NT2/D1 (cell line): ENCODE data around the gene KCNJ10.

Experiments used
- DNase-seq: peaks from one replicate; pipeline ENCODE4 v3.0.0-alpha.2; 2011; ENCODE audit warnings: low read depth, low spot score
- H3K27me3 ChIP-seq: 2 replicates; pipeline ENCODE4 v1.6.0; 2011; ENCODE audit warnings: mild to moderate bottlenecking; ENCODE audit not compliant: insufficient read length, insufficient read depth
- H3K36me3 ChIP-seq: 2 replicates; pipeline ENCODE4 v1.6.1; 2011; ENCODE audit warnings: mild to moderate bottlenecking, low read length, mixed read lengths; ENCODE audit not compliant: insufficient read depth, insufficient read length
- H3K4me1 ChIP-seq: 2 replicates; pipeline ENCODE4 v1.5.1; 2011; ENCODE audit not compliant: insufficient read depth, insufficient read length
- H3K4me3 ChIP-seq: 2 replicates; pipeline ENCODE4 v1.5.1; 2011; ENCODE audit warnings: low read depth; ENCODE audit not compliant: insufficient read length
- H3K9ac ChIP-seq: 2 replicates; pipeline ENCODE4 v1.6.0; 2011; ENCODE audit warnings: low read depth; ENCODE audit not compliant: insufficient read length
- H3K9me3 ChIP-seq: 2 replicates; pipeline ENCODE4 v1.5.1; 2011; ENCODE audit warnings: mild to moderate bottlenecking, low read length; ENCODE audit not compliant: insufficient read depth
- SUZ12 ChIP-seq: IDR thresholded peaks from 2 replicates; pipeline ENCODE4 v1.6.1; 2011; ENCODE audit not compliant: insufficient read length, insufficient read depth; ENCODE audit errors: extremely low read depth
- YY1 ChIP-seq: IDR thresholded peaks from 2 replicates; pipeline ENCODE4 v1.6.1; 2011; ENCODE audit not compliant: insufficient read length, insufficient read depth
- ZNF274 ChIP-seq: IDR thresholded peaks from 2 replicates; pipeline ENCODE4 v1.6.1; 2011; ENCODE audit warnings: mild to moderate bottlenecking, low read depth, low read length

KCNJ10 gene

DNA sequence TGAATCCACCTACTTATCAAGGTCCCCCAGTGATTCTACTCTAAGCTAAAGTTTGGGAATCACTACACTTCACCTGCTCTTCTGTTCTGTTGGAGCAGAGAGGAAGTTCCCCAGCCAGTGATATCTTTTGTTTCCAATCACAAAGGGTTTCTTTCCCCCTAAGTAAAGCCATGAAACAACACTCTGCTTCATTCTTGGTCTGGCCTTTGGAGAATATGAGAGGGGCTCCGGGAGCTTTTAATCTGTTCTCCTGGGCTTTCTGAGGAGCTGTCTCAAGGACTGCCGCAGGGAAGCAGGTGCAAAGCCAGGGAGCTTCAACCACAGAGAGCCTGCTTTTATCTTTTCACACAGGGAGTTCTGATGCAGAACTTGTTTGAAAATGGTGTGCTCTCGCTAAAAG is 105.8 kb downstream of the KCNJ10 start:
- DNase-seq = no peak
- H3K9ac ChIP-seq = no peak overlapping the region
- H3K36me3 ChIP-seq = no peaks in the 10 kb centered on the region
- no peak overlapping the region for H3K4me3 ChIP-seq
- H3K27me3 ChIP-seq = no peaks in the 10 kb centered on the region
- H3K4me1 ChIP-seq = no peaks in the 10 kb centered on the region
- H3K9me3 ChIP-seq = no peaks in the 10 kb centered on the region; the same call in 1 of the 2 replicates
- TF ChIP-seq YY1 (no peak), ZNF274 (no peak), SUZ12 (no peak)

DNA sequence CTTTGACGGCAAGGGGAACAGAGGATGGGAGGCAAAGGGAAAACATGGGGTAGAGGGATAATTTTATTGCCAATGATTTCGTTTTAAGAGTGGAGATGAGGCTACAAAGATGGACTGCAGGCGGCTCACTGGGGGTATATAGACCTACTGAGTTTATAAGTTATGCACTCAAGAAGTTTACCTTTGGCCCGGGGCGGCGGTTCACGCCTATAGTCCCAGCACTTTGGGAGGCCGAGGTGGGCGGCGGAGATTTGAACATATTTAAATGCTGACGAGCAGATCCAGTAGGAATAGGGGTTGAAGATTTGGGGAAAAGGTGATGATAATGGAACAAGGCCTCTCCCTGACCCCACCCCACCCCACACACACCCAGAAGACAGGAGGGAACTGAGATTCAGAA is 107.8 kb downstream of the KCNJ10 start:
- no peaks in the 10 kb centered on the region for H3K36me3 ChIP-seq
- no peaks in the 10 kb centered on the region for H3K27me3 ChIP-seq
- no peaks in the 10 kb centered on the region; the same call in 1 of the 2 replicates for H3K9me3 ChIP-seq
- peaks cover 4% of the 10 kb centered on the region for H3K4me1 ChIP-seq
- no peak overlapping the region for H3K4me3 ChIP-seq
- no peak overlapping the region for H3K9ac ChIP-seq
- no peak for TF ChIP-seq ZNF274
- TF ChIP-seq YY1 = no peak
- no peak for TF ChIP-seq SUZ12
- DNase-seq = no peak

DNA sequence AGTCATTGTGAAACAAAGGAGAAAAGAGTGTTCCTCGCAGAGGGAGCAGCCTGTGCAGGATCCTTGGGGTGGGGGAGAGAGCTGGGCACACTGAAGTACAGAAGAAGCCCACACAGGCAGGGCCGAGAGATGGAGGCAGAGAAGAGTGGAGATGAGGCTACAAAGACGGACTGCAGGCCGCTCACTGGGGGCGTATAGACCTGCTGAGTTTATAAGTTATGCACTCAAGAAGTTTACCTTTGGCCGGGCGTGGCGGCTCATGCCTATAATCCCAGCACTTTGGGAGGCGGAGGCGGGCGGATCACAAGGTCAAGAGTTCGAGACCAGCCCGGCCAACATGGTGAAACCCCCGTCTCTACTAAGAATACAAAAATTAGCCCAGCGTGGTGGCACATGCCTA is 108.3 kb downstream of the KCNJ10 start:
- H3K4me1 ChIP-seq = peaks cover 4% of the 10 kb centered on the region
- no peak overlapping the region for H3K9ac ChIP-seq
- TF ChIP-seq ZNF274 (no peak), SUZ12 (no peak), YY1 (no peak)

DNA sequence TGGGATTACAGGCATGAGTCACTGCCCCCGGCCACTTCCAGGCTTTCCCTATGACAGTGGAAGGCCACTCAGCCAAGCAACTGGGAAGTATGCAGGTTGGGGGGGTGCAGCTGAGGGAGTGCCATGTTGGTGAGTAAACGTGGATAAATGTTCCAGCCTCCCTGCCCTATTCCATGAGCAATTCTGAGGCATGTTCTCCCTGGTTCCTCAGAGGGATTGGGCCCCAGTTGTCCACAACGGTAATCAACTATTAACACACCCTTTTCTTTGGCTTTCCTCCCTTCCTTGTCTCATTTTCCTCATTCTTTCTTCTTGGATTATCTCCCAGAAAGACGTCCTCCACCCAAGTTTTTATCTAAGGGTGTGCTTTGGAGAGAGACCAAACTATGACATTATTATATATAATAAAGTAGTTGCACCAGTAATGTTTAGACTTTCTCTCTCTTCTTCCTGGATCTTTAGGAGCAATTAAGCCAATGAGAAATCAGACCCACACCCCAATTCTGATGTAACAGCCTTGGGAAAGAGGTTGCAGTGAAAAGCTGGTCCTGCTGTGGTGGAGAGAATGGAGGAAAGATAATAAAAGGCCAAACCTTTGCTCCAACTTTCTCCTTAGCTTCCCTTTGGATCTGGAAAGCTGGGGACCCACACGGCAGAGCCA is 109.1 kb downstream of the KCNJ10 start:
- no peaks in the 10 kb centered on the region for H3K9me3 ChIP-seq
- H3K9ac ChIP-seq = no peak overlapping the region
- TF ChIP-seq SUZ12 (no peak), YY1 (no peak), ZNF274 (no peak)
- H3K4me1 ChIP-seq = peaks cover 4% of the 10 kb centered on the region
- DNase-seq = no peak
- H3K27me3 ChIP-seq = no peaks in the 10 kb centered on the region
- H3K36me3 ChIP-seq = no peaks in the 10 kb centered on the region
- no peak overlapping the region for H3K4me3 ChIP-seq

More for the DNA sequence above, 108.3 kb downstream of the KCNJ10 start:
- Histone ChIP-seq H3K9me3 (no peaks in the 10 kb centered on the region), H3K4me3 (no peak overlapping the region), H3K27me3 (no peaks in the 10 kb centered on the region), H3K36me3 (no peaks in the 10 kb centered on the region)
- no peak for DNase-seq

DNA sequence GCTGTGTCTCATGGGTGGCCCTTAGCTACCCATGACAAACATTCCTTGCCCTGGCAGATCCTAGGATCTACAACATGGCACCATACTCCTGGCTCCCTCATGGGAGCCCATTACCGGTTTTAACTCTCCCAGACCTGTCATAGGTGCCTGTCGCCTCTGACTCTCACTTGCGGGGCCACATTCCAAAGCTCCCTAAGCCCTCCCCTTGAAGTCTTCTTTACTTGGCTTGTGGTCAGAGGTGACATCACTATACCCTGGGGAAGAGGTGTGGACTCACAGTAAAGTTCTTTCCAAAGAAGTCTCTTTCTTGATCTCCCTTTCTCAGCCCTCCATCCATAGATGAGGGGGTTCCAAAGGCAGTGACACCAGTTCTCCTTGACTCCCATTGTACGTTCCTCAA is 110.5 kb downstream of the KCNJ10 start:
- H3K4me1 ChIP-seq = peaks cover 4% of the 10 kb centered on the region
- no peaks in the 10 kb centered on the region for H3K27me3 ChIP-seq

DNA sequence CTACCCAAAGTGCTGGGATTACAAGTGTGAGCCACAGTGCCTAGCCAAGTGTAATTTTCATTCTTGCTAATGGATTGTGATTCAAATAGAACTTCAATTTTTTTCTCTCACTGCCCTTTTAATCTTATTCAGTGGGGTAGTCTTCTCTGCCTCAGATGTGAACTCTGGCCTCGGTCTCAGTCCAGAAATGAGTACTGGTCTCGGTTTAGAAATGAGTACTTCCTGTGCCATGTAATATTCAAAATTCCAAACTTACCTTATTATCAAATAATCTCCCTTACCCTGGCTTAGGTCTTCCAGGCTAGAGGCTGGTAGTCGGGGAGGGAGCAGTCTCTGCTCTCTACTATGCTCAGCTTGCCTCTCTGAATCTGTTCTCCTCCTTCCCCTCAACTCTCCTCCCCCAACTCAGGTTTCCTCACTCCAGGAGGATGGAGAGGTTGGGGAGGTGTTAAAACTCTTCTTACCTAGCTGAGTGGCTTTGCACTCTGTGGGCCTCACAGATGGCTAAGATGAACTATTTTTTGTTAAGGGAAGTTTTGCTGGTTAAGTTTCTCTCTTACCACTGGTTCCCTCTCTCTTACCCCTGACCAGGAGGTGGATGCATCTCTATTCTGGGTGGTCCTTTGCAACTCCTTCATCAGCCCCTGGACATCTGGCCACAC is 111.1 kb downstream of the KCNJ10 start:
- Histone ChIP-seq H3K4me3 (no peak overlapping the region), H3K36me3 (no peaks in the 10 kb centered on the region), H3K9ac (no peak overlapping the region), H3K27me3 (no peaks in the 10 kb centered on the region), H3K4me1 (peaks cover 6% of the 10 kb centered on the region), H3K9me3 (no peaks in the 10 kb centered on the region)
- no peak for DNase-seq
- no peak for TF ChIP-seq ZNF274
- TF ChIP-seq YY1 = no peak
- no peak for TF ChIP-seq SUZ12

More for the DNA sequence above, 110.5 kb downstream of the KCNJ10 start:
- no peak overlapping the region for H3K9ac ChIP-seq
- H3K4me3 ChIP-seq = no peak overlapping the region
- TF ChIP-seq ZNF274 (no peak), SUZ12 (no peak), YY1 (no peak)
- no peak for DNase-seq
- H3K36me3 ChIP-seq = no peaks in the 10 kb centered on the region
- no peaks in the 10 kb centered on the region for H3K9me3 ChIP-seq

DNA sequence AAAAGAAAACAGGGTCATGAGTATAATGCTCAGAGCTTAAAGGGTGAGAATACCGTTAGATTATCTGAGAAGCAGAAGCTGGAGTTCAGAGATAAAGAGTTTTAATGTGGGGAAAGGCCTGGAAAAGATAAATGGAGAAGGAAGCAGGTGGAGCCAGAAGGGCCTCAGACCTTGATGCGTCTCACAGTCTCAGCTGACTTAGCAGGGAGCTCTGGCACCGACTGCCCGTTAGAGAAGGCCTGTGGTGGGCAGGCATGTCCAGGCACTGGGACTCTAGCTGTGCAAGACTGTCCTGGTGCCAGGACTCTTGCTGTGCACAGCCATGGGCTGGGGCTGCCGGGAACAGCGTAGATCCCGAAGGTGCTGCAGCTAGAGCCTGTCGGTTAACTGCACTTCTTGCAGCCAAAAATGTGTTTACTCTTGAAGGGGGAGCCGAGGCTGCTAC is 112.1 kb downstream of the KCNJ10 start:
- no peaks in the 10 kb centered on the region for H3K36me3 ChIP-seq
- no peak overlapping the region for H3K9ac ChIP-seq
- no peaks in the 10 kb centered on the region for H3K9me3 ChIP-seq
- peaks cover 6% of the 10 kb centered on the region for H3K4me1 ChIP-seq
- no peak overlapping the region for H3K4me3 ChIP-seq
- H3K27me3 ChIP-seq = peaks cover 2% of the 10 kb centered on the region
- no peak for TF ChIP-seq SUZ12
- TF ChIP-seq YY1 = no peak
- no peak for TF ChIP-seq ZNF274
- no peak for DNase-seq
